H1 (cell line): ENCODE results near the gene CCDC71. TPM values are rescaled to one million over a fixed set of nuclear protein-coding genes. Genes with fewer than 3 reads are reported as not detected.

Source experiments
- EZH2 ChIP-seq: fragments of 200-600 bp; sonication (generic); IDR thresholded peaks from 2 replicates; pipeline ENCODE4 v1.7.1; 2012; ENCODE audit warnings: low read depth, mild to moderate bottlenecking, moderate library complexity, low read length, inconsistent platforms; ENCODE audit not compliant: severe bottlenecking
- POLR2A ChIP-seq, 2 experiments: IDR thresholded peaks; 1 replicate in 1 of 2; 2 replicates in 1 of 2; pipeline ENCODE4 v1.6.1; 2011; ENCODE audit warnings: low read depth in 2 of 2, low read length in 2 of 2, mild to moderate bottlenecking in 2 of 2; ENCODE audit errors: control extremely low read depth in 1 of 2
- polyA plus RNA-seq, 7 experiments: library from polyadenylated mRNA; depleted of rRNA in 3 of 7; stranded (reverse) in 5 of 7; unstranded in 2 of 7; fragments of >200 nt in 5 of 7; fragments of 200-250 nt in 2 of 7; gene quantifications; 1 replicate in 5 of 7; 2 replicates in 1 of 7; 4 replicates in 1 of 7; pipeline versions ENCODE4 v1.2.1 to v1.2.3, GENCODE V29; 2011 to 2013; ENCODE audit warnings: missing spikeins in 2 of 7, mixed read lengths in 2 of 7
- total RNA-seq: library from RNA; stranded (reverse); fragmentation: NEBNext Ultra II Directional; extraction: Animal tissue kit (Norgen Biotek cat#: 25700); gene quantifications from 2 replicates; pipeline ENCODE4 v1.2.1, GENCODE V29; 2021
- TF ChIP-seq, protein P1 (sequence below): fragments of 300-600 bp; sonication (generic); IDR thresholded peaks from 2 replicates; pipeline ENCODE4 v1.7.1; 2012; ENCODE audit warnings: low read length, moderate library complexity, mild to moderate bottlenecking, inconsistent platforms; ENCODE audit not compliant: insufficient replicate concordance

CCDC71 gene
- total and polyA plus RNA-seq, 2 of the 8 experiments (the other 6 are each of a cell fraction or from before 2014, with no cell fraction given): 26.7 to 57.4 TPM

GRCh38 chr3:49119439-49119838, 46.7 kb downstream of the CCDC71 start (continued):
- TF ChIP-seq, protein P1, sequence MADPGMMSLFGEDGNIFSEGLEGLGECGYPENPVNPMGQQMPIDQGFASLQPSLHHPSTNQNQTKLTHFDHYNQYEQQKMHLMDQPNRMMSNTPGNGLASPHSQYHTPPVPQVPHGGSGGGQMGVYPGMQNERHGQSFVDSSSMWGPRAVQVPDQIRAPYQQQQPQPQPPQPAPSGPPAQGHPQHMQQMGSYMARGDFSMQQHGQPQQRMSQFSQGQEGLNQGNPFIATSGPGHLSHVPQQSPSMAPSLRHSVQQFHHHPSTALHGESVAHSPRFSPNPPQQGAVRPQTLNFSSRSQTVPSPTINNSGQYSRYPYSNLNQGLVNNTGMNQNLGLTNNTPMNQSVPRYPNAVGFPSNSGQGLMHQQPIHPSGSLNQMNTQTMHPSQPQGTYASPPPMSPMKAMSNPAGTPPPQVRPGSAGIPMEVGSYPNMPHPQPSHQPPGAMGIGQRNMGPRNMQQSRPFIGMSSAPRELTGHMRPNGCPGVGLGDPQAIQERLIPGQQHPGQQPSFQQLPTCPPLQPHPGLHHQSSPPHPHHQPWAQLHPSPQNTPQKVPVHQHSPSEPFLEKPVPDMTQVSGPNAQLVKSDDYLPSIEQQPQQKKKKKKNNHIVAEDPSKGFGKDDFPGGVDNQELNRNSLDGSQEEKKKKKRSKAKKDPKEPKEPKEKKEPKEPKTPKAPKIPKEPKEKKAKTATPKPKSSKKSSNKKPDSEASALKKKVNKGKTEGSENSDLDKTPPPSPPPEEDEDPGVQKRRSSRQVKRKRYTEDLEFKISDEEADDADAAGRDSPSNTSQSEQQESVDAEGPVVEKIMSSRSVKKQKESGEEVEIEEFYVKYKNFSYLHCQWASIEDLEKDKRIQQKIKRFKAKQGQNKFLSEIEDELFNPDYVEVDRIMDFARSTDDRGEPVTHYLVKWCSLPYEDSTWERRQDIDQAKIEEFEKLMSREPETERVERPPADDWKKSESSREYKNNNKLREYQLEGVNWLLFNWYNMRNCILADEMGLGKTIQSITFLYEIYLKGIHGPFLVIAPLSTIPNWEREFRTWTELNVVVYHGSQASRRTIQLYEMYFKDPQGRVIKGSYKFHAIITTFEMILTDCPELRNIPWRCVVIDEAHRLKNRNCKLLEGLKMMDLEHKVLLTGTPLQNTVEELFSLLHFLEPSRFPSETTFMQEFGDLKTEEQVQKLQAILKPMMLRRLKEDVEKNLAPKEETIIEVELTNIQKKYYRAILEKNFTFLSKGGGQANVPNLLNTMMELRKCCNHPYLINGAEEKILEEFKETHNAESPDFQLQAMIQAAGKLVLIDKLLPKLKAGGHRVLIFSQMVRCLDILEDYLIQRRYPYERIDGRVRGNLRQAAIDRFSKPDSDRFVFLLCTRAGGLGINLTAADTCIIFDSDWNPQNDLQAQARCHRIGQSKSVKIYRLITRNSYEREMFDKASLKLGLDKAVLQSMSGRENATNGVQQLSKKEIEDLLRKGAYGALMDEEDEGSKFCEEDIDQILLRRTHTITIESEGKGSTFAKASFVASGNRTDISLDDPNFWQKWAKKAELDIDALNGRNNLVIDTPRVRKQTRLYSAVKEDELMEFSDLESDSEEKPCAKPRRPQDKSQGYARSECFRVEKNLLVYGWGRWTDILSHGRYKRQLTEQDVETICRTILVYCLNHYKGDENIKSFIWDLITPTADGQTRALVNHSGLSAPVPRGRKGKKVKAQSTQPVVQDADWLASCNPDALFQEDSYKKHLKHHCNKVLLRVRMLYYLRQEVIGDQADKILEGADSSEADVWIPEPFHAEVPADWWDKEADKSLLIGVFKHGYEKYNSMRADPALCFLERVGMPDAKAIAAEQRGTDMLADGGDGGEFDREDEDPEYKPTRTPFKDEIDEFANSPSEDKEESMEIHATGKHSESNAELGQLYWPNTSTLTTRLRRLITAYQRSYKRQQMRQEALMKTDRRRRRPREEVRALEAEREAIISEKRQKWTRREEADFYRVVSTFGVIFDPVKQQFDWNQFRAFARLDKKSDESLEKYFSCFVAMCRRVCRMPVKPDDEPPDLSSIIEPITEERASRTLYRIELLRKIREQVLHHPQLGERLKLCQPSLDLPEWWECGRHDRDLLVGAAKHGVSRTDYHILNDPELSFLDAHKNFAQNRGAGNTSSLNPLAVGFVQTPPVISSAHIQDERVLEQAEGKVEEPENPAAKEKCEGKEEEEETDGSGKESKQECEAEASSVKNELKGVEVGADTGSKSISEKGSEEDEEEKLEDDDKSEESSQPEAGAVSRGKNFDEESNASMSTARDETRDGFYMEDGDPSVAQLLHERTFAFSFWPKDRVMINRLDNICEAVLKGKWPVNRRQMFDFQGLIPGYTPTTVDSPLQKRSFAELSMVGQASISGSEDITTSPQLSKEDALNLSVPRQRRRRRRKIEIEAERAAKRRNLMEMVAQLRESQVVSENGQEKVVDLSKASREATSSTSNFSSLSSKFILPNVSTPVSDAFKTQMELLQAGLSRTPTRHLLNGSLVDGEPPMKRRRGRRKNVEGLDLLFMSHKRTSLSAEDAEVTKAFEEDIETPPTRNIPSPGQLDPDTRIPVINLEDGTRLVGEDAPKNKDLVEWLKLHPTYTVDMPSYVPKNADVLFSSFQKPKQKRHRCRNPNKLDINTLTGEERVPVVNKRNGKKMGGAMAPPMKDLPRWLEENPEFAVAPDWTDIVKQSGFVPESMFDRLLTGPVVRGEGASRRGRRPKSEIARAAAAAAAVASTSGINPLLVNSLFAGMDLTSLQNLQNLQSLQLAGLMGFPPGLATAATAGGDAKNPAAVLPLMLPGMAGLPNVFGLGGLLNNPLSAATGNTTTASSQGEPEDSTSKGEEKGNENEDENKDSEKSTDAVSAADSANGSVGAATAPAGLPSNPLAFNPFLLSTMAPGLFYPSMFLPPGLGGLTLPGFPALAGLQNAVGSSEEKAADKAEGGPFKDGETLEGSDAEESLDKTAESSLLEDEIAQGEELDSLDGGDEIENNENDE: no peak
- TF ChIP-seq EZH2 (no peak), POLR2A (IDR thresholded peaks at IDR 0.05; ENCODE audit: control extremely low read depth in 1 of 2, low read depth in 2 of 2, low read length in 2 of 2) (no peak)
